Ishikawa (cell line): ENCODE measurements around the gene TMIE.
A peak's percentile ranks its signal among the peaks of the same experiment; 100 is the strongest.

Source experiments
- CEBPB ChIP-seq: IDR thresholded peaks from 2 replicates; pipeline ENCODE4 v1.6.1; 2012
- CREB1 ChIP-seq: IDR thresholded peaks from 2 replicates; pipeline ENCODE4 v1.6.1; 2012; ENCODE audit warnings: low read depth
- EP300 ChIP-seq: IDR thresholded peaks from 2 replicates; pipeline ENCODE4 v1.6.1; 2012; ENCODE audit warnings: borderline replicate concordance
- FOXM1 ChIP-seq: IDR thresholded peaks from 2 replicates; pipeline ENCODE4 v1.6.1; 2012; ENCODE audit warnings: low read depth, borderline replicate concordance
- MAX ChIP-seq: IDR thresholded peaks from 2 replicates; pipeline ENCODE4 v1.6.1; 2012
- NFIC ChIP-seq: IDR thresholded peaks from 2 replicates; pipeline ENCODE4 v1.6.1; 2012
- RAD21 ChIP-seq: IDR thresholded peaks from 2 replicates; pipeline ENCODE4 v1.6.1; 2012; ENCODE audit warnings: low read depth
- TAF1 ChIP-seq: IDR thresholded peaks from 2 replicates; pipeline ENCODE4 v1.6.1; 2012; ENCODE audit warnings: low read depth, mild to moderate bottlenecking
- TEAD4 ChIP-seq: IDR thresholded peaks from 2 replicates; pipeline ENCODE4 v1.6.1; 2012
- YY1 ChIP-seq: IDR thresholded peaks from 2 replicates; pipeline ENCODE4 v1.6.1; 2012; ENCODE audit warnings: low read depth
- ZBTB7A ChIP-seq: IDR thresholded peaks from 2 replicates; pipeline ENCODE4 v1.6.1; 2012; ENCODE audit warnings: low read depth
- TF ChIP-seq, protein P1 (sequence below): IDR thresholded peaks from 2 replicates; pipeline ENCODE4 v1.6.1; 2012; ENCODE audit warnings: low read depth, mild to moderate bottlenecking
- TF ChIP-seq, protein P2 (sequence below): IDR thresholded peaks from 2 replicates; pipeline ENCODE4 v1.6.1; 2012

The TMIE gene

DNA sequence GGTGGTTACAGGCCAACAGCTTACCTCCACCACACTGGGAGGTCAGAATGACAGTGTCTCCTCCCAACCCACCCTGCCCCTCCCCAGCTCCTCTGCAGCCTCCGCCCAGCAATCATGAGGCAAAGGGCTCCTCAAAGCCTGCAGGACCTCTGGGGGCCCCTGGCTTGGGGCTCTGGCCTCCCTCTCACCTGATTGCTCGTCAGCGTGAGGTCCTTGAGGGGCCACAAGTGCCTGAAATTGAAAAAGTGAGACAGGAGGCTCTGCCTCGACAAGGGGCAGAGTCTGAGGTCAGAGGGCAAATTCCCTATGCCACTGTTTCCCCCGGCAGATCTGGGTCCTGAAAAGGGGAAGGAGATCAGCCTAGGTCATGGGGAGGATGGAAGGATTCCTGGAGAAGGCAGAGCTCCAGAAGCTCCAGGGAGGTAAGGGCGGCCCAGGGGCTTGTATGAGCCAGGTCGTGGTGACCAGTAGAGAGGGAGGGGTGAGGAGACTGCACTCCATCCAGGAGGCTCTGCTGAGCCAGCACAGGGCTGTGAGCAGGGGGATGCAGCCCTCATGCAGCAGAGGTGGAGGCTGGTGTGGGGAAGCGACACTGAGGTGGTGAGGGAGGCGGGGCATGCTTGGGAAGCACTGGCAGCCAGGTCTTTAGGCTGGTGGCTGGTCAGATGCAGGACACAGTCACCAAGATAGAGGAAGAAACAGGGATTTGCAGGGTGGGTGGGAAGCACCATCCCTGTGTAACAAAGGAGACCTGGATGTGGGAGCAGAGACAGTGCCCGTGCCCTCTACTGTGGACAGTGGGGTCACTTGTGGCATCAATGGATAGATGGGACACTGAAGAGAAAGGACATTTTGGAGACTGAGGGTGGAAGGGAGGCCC, 27.8 kb upstream of the TMIE start:
- no peak for TF ChIP-seq YY1
- TF ChIP-seq, protein P1, sequence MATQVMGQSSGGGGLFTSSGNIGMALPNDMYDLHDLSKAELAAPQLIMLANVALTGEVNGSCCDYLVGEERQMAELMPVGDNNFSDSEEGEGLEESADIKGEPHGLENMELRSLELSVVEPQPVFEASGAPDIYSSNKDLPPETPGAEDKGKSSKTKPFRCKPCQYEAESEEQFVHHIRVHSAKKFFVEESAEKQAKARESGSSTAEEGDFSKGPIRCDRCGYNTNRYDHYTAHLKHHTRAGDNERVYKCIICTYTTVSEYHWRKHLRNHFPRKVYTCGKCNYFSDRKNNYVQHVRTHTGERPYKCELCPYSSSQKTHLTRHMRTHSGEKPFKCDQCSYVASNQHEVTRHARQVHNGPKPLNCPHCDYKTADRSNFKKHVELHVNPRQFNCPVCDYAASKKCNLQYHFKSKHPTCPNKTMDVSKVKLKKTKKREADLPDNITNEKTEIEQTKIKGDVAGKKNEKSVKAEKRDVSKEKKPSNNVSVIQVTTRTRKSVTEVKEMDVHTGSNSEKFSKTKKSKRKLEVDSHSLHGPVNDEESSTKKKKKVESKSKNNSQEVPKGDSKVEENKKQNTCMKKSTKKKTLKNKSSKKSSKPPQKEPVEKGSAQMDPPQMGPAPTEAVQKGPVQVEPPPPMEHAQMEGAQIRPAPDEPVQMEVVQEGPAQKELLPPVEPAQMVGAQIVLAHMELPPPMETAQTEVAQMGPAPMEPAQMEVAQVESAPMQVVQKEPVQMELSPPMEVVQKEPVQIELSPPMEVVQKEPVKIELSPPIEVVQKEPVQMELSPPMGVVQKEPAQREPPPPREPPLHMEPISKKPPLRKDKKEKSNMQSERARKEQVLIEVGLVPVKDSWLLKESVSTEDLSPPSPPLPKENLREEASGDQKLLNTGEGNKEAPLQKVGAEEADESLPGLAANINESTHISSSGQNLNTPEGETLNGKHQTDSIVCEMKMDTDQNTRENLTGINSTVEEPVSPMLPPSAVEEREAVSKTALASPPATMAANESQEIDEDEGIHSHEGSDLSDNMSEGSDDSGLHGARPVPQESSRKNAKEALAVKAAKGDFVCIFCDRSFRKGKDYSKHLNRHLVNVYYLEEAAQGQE = no peak
- TF ChIP-seq, protein P2, sequence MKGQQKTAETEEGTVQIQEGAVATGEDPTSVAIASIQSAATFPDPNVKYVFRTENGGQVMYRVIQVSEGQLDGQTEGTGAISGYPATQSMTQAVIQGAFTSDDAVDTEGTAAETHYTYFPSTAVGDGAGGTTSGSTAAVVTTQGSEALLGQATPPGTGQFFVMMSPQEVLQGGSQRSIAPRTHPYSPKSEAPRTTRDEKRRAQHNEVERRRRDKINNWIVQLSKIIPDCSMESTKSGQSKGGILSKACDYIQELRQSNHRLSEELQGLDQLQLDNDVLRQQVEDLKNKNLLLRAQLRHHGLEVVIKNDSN = no peak
- TF ChIP-seq TEAD4 = no peak
- TF ChIP-seq CREB1 = no peak
- no peak for TF ChIP-seq ZBTB7A
- TF ChIP-seq FOXM1 = no peak
- no peak for TF ChIP-seq TAF1
- TF ChIP-seq CEBPB = no peak

GRCh38 chr3:46674031-46674845, 27.0 kb upstream of the TMIE start:
- peak; percentile 18; the same call in 1 of the 2 replicates for TF ChIP-seq RAD21
- TF ChIP-seq, protein P2 = no peak
- no peak for TF ChIP-seq EP300

DNA sequence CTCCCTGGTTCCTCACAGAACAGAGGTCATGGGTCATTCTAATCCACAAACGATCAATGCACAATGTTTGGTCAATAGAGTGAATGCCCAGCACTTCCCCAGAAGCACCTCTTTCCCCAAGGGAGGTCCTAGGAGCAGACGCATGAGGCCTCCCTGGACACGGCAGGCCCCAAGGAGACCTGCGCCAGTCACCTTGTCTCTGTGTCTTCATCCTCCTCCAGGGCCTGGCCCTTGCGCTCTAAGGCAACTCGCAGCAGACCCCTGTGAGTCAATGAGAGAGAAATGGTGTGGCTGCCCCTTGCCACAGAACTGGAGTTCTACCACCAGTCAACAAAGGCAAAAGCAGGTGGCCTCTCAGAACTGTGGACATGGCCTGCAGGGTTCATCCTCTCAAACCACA, 25.8 kb upstream of the TMIE start:
- TF ChIP-seq TEAD4 (no peak), MAX (no peak), CREB1 (no peak), EP300 (no peak), RAD21 (no peak), ZBTB7A (no peak), NFIC (no peak)
- TF ChIP-seq, protein P2 = no peak
- TF ChIP-seq, protein P1 = no peak

DNA sequence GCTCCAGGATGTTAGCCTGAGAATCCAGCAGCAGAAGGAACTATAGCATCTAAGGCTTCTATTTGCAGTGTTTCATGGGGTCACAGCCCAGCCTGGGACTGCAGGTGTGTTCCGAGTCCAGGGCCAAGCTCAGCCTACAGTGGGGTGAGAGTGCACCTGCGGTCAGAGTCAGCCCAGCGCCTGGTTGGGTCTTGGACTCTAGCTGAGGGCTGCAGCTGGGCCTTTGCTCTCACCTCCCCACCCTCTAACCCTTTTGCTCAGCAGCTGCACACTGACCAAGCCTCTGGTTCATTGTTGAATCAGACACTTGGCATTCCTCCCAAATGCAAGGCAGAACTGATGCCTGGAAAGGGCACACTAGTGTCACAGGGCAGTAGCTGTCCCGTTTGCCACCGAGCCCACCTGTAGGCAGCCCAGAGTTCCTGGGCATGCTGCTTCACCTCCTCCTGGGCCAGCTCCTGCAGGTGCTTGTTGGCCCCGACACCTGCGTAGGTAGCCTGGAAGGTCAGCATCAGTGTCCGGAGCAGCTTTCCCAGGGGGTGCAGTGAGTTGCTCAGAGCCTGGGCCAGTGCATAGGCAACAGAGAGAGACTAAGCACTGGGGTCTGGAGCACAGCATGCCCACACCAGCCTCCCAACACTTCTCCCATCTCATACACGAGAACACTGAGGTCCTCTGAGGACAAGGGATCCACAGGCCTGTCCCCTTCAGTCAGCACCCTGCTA, 25.2 kb upstream of the TMIE start:
- TF ChIP-seq TEAD4 (no peak), CREB1 (no peak), NFIC (no peak), YY1 (no peak), FOXM1 (no peak), MAX (no peak), EP300 (no peak)
- TF ChIP-seq, protein P1 = no peak
- TF ChIP-seq, protein P2 = no peak
